ENCODE measurements around the gene PRKCZ.
"Not testable (repeated sequence)": the region's sequence is repeated elsewhere in the genome, so short reads cannot be mapped to it uniquely, and the experiment has no call there.

PRKCZ gene

GRCh38 chr1:2103266-2103900 is 53.2 kb downstream of the PRKCZ start:
- no peak for DNase-seq (ENCODE audit: low spot score)

GRCh38 chr1:2103901-2104590 is 53.8 kb downstream of the PRKCZ start:
- DNase-seq (ENCODE audit: low spot score) = no peak

DNA sequence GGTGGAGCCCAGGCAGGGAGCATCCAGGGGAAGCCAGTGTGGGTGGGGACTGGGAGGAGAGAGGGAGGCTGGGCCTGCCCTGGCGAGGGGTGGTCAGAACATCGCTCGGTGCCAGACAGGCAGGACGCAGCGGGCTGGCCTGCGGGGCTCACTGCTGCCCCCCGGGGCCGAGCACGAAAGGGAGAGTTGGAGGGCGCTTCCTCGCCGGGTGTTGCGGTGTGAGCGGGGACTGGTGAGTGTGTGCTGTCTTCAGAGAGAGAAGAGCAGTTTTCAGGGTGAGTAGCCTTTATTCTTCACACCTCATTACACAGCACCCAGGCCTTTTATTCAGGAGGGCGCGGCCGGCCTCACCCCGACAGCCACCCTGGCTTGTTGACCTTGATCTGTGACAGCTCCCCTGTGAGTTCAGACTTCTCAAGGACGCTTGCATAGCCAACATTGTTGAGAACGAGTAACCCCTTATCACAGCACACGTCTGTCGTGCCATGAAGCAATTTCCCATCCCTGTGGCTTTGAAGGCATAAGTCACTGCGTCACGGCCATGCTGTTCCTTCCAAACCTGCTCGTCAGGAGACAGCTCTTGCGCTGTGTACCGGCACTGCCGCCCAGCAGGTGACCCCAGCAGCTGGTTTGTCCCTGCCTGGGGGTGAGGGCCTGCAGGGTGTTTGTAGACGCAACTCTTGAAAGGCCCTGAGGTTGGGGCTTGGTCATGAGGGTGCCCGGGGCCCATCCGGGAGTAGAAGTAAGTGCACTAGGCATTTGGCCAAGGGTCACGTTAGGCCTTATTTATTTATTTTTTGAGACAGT is 54.6 kb downstream of the PRKCZ start:
- DNase-seq (ENCODE audit: low spot score) = no peak

DNA sequence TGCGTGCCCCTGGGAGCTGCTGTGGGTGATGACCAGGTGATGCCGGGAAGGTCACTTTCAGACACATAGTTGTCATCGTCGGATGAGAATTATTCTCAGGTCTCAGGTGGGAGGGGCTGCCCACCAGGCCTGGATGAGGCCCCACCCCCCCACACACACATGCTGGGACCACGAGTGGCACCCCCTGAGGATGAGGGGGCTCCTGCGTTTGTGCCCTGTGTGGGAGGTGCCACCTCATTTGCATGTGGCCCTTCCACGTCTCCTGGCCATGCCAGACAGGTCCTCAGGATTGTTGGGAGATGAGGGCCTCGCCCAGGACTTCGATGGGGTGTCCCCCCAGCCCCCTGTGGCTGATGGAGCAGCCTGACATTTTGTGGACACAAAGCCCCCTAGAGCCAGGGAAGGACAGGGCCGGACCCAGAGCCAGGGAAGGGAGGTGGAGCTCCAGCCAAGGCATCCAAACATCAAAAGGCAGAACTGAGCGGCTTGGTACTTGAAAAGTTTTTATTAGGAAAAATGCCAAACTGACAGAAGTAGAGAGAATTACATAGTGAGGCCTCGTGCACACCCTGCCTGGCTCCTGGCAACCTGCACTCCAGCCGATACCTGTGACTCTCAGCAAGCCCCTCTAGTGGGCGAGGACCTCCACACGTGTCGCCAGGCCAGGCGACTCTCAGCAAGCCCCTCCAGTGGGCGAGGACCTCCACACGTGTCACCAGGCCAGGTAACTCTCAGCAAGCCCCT is 55.7 kb downstream of the PRKCZ start:
- no peak for DNase-seq (ENCODE audit: low spot score)

- no peak for DNase-seq (ENCODE audit: low spot score)
These were observed 56.6 kb downstream of the PRKCZ start for GRCh38 chr1:2106659-2107405.

DNA sequence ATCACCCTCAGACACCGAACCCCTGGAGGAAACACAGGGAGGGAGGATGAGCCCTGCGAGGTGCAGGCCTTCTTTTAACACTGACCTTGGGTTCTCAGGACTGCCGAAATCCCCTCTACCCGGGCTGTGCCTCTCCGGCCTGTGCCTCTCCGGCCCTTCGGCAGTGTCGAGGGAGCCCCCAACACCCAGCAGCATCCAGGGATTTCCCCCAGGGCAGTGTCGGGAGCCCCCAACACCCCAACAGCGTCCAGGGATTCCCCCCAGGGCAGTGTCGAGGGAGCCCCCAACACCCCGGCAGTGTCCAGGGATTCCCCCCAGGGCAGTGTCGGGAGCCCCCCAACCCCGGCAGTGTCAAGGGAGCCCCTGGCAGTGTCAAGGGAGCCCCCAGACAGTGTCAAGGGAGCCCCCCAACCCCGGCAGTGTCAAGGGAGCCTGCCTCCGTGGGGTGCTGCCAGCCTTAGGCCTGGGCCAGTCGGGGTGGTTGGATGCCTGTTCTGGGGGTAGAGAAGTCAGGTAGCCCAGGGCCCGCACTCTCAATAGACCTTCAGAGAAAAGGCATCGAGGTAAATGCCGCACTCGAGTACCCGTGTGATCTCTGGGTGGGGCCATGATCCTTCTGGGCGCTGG is 57.5 kb downstream of the PRKCZ start:
- DNase-seq (ENCODE audit: low spot score) = no peak

GRCh38 chr1:2108213-2108876 is 58.1 kb downstream of the PRKCZ start:
- peak; percentile 76 for DNase-seq (ENCODE audit: low spot score)

GRCh38 chr1:2108877-2109580 is 58.8 kb downstream of the PRKCZ start:
- DNase-seq (ENCODE audit: low spot score) = no peak

GRCh38 chr1:2109581-2110021 is 59.4 kb downstream of the PRKCZ start:
- DNase-seq (ENCODE audit: low spot score) = no peak

DNA sequence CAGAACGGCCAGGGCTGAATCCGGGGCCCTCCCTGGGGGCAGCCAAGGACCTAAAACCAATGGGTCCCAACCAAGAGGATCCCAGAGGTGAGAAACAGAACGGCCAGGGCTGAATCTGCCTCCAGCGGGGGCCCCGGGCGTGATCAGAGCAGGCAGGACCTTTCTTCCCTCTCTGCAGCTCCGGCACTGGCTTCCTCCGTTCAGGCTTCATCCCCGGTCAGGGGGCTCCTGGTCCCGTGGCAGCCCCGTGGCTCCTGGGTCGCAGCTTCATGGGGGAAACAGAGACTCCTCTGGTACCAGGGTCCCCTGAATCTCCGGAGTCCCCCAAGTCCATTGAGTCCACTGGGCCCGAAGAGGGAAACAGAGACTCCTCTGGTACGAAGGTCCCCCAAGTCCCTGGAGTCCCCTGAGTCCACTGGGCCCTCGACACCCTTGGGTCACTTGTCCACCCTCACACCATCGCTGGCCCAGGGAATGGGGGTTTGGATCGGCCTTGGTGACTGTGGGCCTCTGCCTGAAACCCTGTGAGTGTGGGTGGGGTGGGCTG is 60.1 kb downstream of the PRKCZ start:
- DNase-seq (ENCODE audit: low spot score) = no peak

DNA sequence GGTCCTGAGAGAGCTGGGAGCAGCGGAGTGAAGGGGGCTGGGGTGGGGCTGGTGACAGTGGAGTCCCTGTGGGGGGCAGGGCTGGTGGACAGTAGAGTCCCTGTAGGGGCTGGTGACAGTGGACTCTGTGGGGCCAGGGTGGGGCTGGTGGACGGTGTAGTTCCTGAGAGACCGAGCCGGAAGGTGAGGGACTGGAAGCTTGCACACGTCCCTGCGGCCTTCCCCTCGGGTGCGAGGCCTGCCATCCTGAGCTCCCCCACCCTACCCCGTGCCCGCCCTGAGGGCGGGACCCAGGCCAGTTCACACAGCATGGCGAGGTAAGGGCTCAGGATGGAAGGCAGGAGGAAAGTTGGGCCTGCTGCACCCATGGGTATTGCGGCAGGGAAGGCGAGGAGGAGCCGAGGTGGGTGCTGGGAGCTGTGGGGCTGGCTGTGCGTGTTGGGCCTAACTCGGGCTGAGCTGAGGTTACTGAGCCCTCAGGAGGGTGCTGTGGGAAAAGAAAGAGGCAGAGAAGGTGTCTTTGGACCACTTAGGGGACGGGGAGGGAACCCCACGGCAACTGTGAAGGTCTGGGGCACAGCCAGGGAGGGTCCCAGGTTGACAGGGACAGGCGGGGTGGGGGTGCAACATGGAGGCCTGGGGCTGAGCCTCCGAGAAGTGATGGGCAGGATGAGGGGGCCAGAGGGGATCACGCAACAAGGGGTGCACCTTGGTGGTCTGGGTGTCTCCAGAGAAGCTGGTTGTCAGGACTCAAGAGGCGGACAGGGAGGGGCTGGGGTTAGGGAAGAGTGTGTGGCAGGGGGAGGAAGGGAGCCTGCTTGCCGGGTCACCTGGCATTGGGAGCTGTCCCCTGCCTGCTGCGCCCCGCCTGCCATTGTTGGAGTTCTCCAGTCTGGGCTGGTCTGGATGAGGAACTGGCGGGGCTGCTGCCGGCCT is 60.8 kb downstream of the PRKCZ start:
- DNase-seq (ENCODE audit: low spot score) = no peak

DNA sequence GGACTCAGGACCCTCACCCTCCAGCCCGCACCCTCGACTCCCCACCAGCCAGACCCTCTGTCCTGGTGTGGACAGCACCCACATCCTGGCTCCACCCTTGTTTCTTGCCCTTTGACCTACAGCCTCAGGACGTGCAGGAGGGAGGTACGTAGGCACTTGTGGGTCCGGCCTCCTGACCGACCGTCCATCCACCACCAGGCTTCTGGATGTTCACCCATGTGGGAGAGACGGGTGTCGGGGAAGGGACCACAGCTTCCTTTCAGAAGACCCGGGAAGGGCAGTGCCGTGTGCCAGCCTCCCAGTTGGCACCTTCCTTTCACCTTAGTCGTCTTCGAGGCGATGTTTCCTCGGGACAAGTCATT is 61.4 kb downstream of the PRKCZ start:
- DNase-seq (ENCODE audit: low spot score) = no peak

- no peak for DNase-seq (ENCODE audit: low spot score)
These were observed 62.1 kb downstream of the PRKCZ start for GRCh38 chr1:2112280-2112701.

DNA sequence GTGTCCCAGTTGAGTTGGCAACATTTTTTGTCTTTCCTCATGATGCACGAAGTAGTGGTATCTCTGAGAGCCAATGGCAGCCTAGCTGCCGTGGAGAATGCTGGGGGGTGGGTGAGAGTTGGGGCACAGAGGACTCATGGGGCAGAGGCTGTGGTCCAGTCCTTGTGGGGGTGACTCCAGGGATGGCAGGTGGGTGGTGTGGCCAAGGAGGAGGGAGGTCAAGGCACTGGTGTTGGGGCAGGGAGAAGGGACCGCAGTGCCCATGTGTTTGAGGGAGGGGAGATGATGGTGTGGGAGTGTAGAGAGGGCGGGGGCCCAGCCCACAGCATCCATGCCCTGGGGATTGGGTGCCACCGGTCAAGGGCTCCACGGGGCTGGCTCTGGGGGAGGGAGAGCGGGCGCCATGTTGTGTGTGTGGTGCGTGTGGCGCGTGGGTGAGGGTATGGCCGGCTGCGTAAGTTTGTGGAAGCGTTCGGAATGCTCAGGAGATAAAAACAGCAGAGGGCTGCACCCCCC is 63.5 kb downstream of the PRKCZ start:
- no peak for DNase-seq (ENCODE audit: low spot score)

DNA sequence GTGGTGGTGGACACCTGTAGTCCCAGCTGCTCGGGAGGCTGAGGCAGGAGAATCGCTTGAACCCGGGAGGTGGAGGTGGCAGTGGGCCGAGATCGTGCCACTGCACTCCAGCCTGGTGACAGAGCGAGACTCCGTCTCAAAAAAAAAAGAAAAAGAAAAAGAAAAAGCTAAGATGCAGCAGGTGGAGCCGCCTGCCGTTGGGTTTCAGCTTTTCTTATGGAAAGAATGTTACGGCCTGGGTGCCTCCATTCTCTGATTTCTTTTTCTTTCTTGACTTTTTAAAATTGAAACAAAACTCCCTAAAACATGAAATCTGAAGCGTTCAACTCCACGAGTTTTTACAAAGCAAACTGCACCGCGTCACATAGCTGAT is 64.4 kb downstream of the PRKCZ start:
- not testable (repeated sequence) for DNase-seq (ENCODE audit: low spot score)

DNA sequence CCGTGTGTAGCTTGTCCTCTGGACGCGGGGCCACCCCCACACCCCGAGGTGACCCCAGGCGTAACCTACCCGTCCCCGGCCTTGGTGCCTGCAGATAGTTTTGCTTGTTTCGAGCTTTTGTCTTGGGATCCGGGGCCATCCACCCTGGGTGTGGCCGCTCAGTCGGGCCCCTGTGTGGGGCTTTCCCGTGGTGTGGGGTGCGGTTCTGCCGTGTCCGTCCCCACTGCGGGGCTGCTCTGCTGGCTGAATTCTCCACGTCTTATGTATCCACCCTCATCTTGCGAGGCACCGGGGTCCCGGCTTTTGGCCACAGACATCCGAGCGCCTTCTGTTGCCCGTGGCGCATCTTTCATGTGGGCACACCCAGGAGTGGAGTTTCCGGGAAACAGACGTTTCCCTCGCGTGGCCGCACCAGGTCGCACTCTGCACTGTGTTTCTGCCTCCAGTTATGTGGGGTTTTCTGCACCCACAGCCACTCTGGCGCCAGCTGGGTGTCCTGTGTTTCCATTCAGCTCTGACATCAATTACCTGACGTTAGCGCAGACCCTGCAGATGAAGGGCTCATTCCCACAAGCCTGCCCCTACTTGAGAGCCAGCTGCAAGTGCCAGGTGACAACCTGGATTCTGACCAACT is 64.9 kb downstream of the PRKCZ start:
- DNase-seq (ENCODE audit: low spot score) = peak; percentile 8

DNA sequence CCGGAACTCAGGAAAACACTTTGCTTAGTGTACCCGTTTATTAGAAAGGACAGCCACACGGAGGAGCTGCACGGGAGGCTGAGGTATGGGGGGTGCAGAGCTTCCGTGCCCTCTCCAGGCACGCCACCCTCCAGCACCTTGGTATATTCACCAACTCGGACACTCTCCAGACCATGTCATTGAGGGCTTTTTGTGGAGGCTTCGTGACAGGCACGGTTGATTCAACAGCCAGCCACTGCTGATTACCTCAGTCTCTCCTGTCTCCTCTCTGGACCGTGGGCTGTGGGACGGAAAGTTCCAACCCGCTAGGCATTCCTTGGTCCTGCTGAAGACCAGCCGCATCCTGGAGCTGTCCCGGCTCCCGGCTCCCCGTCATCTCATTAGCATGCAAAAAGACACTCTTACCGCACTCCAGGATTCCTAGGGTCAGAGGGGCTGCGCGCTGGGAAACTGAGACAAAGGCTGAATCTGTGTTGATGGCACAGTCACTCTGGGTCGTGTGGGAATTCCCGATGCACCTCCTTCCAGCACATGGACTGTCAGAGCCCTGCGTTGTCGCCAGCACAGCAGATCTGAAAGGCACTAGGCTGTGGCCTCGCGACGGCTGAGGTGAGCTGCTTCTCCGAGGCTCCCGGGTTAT is 65.6 kb downstream of the PRKCZ start:
- DNase-seq (ENCODE audit: low spot score) = peak; percentile 44

Data from AG20443 (cell line).